Activated CD8-positive, alpha-beta memory T cell treated with anti-CD3 and anti-CD28 coated beads, Interleukin-2, amount 50 U/mL, for 1 hour (primary cell): ENCODE data around the gene GOLPH3L.
"Not testable (repeated sequence)": the region's sequence is repeated elsewhere in the genome, so short reads cannot be mapped to it uniquely, and the experiment has no call there.

Experiments
- DNase-seq: peaks from one replicate; pipeline ENCODE4 v3.0.0-alpha.2; 2020; ENCODE audit errors: extremely low read depth

The GOLPH3L gene

GRCh38 chr1:150615346-150616201, 81.4 kb downstream of the GOLPH3L start:
- DNase-seq = no peak

DNA sequence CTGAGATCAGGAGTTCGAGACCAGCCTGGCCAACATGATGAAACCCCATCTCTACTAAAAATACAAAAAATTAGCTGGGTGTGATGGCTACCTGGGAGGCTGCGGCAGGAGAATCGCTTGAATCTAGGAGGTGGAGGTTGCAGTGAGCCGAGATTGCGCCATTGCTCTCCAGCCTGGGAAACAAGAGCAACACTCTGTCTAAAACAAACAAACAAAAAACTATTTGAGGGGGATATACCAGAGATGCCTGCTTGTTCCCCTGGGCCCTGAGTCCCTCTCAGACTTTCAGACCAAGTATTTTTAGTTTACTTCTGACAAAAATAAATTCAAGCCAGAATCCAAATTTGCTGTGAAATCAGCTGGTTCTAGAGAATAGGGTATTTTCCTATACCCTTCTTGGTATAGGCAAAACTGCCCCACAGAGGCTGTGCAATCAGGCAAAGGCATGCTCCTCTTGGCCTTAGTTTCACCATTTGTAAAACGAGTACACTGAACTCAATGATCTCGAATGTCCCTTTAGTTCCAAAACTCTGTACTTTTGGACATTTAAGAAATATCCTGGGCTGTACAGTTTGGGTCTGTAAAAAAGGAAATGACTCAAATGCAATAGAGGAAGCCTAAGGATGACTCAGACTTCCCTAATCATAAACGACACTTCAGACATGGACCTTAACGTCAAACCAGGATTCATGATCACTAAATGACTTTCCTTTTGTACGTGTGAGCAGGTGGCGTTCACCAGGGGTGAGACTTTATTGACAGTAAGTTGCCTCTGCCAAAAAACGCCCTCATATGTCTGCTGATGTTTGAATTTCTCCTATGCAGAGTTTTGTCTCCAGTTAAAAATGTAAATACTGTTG, 83.7 kb downstream of the GOLPH3L start:
- peak; percentile 53 for DNase-seq

DNA sequence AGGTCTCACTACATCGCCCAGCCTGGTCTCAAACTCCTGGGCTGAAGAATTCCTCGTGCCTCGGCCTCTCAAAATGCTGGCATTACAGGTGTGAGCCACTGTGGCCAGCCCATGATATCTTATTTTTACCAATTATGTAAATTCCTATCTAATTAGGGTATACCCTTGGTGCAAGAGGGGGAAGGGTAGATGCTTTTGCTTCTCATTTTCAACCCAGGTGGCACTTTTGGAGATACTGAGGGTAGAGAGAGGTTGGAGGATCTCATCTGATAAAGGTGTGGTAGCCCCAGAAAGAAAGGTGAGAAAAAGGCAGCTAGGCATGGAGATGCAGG, 85.0 kb downstream of the GOLPH3L start:
- DNase-seq = no peak

DNA sequence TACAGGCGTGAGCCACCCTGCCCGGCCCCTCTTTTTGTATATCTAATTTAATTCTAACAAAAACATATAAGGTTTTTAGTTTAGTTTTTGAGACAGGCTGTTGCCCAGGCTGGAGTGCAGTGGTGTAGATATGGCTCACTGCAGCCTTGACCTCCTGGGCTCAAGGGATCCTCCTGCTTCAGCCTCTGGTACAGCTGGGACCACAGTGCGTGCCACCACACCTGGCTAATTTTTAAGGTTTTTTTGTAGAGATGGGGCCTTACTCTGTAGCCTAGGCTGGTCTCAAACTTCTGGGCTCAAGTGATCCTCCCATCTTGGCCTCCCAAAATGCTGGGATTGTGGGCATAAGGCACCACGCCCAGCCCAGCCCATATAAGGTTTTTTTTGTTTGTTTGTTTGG, 86.4 kb downstream of the GOLPH3L start:
- no peak for DNase-seq

DNA sequence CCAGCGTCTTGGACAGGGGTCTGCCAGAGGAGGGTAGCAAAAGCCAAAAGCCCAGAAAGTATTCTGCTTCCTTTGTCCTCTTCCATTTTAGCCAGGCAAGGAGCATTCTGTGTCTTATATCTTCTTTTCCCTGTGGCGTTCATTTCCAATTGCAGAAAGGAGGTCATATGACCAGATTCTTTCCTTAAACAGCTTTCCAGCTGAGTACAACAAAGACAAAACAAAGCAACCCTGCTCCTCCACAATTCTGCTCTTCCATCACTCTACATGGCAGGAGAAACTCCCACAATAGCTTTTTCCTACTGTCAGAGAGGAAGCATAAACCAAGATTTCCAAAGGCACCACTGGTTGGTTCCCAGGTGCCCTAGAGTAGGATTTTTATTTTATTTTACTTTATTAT, 87.2 kb downstream of the GOLPH3L start:
- DNase-seq = no peak

- no peak for DNase-seq
Observed at GRCh38 chr1:150606463-150607142, 90.4 kb downstream of the GOLPH3L start.

GRCh38 chr1:150605451-150605731, 91.6 kb downstream of the GOLPH3L start:
- DNase-seq = not testable (repeated sequence)

- no peak for DNase-seq
Observed at GRCh38 chr1:150604226-150604588, 92.7 kb downstream of the GOLPH3L start.

- DNase-seq = no peak
Observed at GRCh38 chr1:150603711-150604110, 93.2 kb downstream of the GOLPH3L start.

DNA sequence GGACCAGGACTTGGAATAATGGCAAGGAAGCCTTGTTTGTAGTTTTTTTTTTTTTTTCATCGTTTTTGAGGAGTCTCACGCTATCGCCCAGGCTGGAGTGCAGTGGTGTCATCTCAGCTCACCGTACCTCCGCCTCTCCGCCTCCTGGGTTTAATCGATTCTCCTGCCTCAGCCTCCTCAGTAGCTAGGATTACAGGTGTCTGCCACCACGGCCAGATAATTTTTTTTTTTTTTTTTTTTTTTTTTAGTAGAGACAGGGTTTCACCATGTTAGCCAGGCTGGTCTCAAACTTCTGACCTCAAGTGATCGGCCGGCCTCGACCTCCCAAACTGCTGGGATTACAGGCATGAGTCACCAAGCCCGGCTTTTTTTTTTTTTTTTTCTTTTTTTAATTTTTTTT, 94.6 kb downstream of the GOLPH3L start:
- not testable (repeated sequence) for DNase-seq

DNA sequence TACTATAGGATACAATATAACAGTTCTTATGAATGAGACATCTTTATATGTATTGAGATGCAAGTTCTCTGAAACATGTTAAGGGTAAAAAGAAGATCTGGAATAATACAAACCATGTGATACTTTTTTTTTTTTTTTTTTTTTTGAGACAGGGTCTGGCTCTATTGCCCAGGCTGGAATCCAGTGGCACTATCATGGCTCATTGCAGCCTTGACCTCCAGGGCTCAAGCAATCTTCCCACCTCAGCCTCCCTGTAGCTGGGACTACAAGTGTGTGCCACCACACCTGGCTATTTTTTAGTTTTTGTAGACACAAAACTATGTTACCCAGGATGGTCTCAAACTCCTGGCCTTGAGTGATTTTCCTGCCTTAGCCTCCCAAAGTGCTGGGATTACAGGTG, 95.4 kb downstream of the GOLPH3L start:
- no peak for DNase-seq

DNA sequence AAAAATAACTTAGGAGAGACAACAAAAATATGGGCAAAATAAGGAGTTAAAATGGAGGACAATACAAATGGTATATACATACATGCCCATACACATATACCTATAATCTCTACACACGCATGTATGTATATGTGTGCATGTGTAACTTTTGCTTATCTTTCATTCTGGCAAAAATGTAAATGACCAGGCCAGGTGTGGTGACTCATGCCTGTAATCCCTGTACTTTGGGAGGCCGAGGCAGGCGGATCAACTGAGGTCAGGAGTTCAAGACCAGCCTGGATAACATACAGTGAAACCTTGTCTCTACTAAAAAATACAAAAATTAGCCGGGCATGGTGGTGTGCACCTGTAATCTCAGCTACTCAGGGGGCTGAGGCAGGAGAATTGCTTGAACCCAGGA, 98.6 kb downstream of the GOLPH3L start:
- DNase-seq = not testable (repeated sequence)

- DNase-seq = no peak
Observed at GRCh38 chr1:150596976-150597375, 100.0 kb downstream of the GOLPH3L start.
